GM12865 (cell line): Measurements from ENCODE around the gene ABCA2.

ENCODE experiments used
- DNase-seq: peaks from one replicate; pipeline ENCODE4 v3.0.0; 2010; ENCODE audit warnings: low read depth
- H3K4me3 ChIP-seq: 2 replicates; pipeline ENCODE4 v1.5.1; 2011; ENCODE audit warnings: mild to moderate bottlenecking, low read depth, low read length, control low read depth
- CTCF ChIP-seq: IDR thresholded peaks from 2 replicates; pipeline ENCODE4 v1.5.1; 2011; ENCODE audit warnings: low read length, control low read depth, low read depth, inconsistent platforms; ENCODE audit not compliant: insufficient read depth; ENCODE audit errors: missing control alignments

Gene ABCA2

DNA sequence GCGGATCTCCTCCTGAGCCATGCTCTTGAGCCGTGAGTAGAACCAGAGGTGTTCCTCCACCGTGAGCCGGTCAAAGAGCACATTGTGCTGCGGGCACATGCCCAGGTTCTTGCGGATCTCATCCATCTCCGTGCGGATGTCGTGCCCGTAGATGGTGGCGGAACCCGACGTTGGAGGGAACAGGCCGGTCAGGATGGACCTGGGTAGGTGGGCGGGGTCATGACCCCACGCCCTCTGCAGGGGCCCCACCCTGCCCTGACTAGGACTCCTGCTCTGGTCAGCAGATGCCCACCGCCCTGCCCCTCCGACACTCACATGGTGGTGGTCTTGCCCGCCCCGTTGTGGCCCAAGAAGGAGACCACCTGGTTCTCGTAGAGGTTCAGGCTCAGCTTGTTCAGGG lies 12.1 kb downstream of the ABCA2 start:
- no peak for TF ChIP-seq CTCF
- no peak overlapping the region for H3K4me3 ChIP-seq
- no peak for DNase-seq

GRCh38 chr9:137015540-137015930 lies 12.5 kb downstream of the ABCA2 start:
- H3K4me3 ChIP-seq, result no peak overlapping the region
- TF ChIP-seq CTCF, result no peak

DNA sequence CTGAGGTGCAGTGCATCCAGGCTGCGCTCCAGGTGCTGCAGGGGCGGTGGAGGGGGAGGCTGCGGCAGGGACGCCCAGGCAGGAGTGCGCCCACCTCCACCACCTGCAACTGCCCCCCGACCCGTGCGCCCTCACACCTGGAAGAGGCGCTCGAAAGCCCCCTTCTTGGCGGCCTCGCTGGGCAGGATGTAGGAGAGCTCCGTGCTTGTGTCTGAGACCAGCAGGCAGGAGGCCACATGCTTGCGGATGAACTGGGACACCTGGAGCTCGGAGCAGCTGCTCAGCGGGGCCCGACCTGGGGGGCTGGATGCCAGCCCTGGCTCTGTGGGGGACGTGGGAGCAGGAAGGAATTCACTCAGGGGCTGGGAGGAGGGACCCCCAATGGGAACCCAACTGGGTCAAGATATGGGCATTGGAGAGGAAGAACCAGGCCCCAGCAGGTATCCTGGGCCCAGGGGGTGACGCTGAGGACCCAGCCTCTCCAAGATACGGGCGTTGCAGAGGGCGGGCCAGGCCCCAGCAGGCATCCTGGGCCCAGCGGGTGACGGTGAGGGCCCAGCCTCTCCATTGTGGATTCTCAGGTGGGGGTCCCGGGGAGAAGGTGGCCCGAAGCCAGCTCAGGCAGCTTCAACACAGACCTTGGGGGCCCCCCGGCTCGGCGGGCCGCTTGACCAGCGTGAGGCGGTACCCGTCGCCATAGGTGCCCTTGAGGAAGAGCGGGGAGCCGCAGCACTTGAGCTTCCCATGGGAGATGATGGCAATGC lies 13.1 kb downstream of the ABCA2 start:
- no peak overlapping the region for H3K4me3 ChIP-seq
- no peak for TF ChIP-seq CTCF
- DNase-seq, result no peak

More at GRCh38 chr9:137015540-137015930, 12.5 kb downstream of the ABCA2 start:
- no peak for DNase-seq

- H3K4me3 ChIP-seq, result no peak overlapping the region
- no peak for TF ChIP-seq CTCF
- no peak for DNase-seq
Observed at GRCh38 chr9:137014166-137014565, 13.9 kb downstream of the ABCA2 start.

DNA sequence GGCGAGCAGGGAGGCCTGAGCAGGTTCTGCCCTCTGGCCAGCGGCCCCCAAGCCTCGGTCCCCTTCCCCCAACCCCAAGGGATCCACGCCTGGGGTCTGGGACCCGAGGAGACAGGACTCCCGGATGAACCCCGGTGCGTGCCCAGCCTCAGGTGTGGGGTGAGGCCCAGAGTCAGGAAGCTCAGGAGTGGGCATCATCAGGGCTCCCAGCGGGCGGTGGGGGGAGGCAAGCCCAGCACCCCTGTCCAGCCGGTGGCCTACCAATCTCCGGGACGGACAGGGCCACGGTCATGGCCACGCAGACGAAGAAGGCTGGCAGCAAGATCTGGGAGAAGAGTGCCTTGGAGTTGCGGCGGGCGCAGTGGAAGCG lies 14.5 kb downstream of the ABCA2 start:
- DNase-seq, result no peak
- H3K4me3 ChIP-seq, result no peak overlapping the region
- TF ChIP-seq CTCF, result no peak

DNA sequence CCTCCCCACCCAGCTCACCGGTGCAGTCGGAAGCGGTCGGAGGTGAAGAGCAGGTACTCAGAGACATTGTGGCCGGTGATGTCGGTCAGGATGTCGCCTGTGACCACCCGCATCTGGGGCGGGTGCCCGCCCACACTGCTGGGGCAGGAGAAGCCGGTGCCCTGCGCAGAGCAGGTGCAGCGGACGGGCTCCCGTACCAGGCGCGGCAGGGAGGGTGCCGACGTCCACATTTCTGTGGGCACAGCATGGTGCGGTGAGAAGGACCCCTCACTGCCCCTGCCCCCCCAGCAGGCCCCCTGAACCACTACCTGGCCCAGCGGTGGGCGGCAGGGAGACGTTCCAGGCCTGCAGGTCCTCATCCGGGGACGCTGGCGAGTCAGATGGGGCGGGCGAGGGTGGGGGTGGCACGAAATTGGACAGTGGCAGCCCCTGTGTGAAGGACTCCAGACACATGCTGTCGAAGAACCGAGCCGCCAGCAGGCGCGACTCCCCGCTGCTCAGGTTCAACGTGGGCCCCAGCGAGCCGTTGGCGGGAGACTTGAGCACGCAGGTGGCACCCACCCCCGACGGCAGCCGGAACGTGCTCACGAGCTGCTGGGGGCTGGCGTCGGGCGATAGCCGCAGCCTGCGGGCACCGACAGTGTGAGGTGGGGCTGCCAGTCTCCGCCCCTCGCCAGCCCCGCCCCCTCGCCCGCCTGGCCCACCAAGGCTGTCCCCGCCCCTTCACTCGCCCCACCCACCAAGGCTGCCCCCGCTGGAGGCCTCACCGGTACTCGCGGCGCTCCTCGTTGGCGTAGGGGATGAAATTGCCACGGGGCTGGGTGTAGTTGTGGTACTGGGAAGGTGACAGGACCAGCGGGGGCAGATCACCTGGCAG lies 15.1 kb downstream of the ABCA2 start:
- no peak overlapping the region for H3K4me3 ChIP-seq
- TF ChIP-seq CTCF, result no peak
- DNase-seq, result no peak
